GM21360 (cell line): ENCODE measurements around the gene GALNT10.

Experiments
- ATAC-seq: cut with Tn5 transposase; IDR thresholded peaks from one replicate; pipeline ENCODE4 v1.9.1; 2021; ENCODE audit warnings: mild to moderate bottlenecking, moderate library complexity; ENCODE audit not compliant: unreplicated experiment

Gene GALNT10

DNA sequence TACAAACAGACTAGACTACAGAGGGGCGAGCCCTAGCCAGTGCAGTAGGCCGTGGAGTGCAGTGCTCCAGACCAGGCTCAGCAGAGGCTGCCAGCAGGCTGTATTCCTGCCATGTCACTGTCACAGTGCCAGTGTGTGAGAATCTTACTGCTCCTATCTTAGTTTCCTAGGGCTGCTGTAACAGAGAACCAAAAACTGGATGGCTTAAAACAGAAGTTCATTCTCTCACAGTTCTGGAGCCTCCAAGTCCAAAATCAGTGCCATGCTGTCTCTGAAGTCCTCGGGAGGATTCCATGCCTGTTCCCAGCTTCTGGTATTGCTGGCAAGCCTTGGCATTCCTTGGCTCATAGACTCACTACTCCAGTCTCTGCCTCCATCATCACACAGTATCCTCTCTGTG, 180.3 kb downstream of the GALNT10 start:
- no peak for ATAC-seq

DNA sequence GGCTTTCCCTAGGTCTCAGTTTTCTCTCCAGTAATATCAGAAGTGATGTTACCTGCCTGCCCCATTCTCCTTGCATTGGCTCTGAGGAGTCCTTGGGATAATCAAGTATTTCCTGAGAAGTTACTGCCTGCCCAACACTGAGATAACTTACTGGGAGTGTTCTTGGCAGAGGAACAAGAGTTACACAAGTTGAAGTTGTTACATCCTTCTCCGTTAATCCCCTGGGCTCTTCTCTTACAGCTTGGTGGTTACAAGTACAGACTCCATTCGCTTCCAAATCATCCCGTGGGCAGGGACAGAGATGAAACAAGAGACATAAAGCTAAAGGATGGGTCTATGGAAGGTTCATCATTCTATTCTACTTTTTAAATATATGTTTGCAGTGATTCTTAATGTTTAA, 181.2 kb downstream of the GALNT10 start:
- ATAC-seq: no peak

DNA sequence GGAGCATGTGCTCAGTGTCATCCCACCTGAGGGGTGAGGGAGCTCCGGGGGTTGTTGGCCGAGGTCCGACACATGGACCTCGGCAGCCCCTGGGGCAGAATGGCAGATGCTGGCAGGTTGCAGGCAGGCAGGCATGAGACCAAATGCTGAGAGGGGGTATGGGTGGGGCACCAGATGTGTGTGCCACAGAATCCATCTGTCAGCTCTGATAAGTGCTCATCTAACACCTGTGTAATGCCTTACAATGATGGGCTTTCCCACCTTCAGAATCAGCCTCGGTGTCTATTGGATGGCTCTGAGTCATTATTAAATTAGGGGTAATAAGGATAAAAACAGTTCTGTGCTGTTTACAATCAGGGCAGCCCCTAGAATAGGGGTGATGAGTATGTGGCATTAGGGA, 182.1 kb downstream of the GALNT10 start:
- no peak for ATAC-seq

DNA sequence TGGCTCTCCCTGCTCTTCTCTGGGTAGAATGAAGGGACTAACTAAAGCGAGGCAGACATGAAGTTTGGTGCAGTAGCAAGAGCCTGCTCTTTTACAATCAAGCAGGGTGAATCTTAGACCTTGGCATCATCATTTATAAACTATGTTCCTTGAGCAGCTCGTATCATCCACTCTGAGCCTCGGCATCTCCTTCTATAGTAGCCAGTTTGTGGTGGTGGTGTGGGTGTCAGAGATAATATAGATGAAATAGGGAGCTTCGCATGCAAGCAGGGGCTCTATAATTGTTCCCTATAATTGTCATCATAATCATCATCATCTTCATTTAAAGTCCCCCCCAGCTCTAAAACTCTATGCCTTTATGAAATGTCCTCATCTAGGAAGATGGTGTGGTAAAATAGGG, 182.8 kb downstream of the GALNT10 start:
- ATAC-seq: no peak

DNA sequence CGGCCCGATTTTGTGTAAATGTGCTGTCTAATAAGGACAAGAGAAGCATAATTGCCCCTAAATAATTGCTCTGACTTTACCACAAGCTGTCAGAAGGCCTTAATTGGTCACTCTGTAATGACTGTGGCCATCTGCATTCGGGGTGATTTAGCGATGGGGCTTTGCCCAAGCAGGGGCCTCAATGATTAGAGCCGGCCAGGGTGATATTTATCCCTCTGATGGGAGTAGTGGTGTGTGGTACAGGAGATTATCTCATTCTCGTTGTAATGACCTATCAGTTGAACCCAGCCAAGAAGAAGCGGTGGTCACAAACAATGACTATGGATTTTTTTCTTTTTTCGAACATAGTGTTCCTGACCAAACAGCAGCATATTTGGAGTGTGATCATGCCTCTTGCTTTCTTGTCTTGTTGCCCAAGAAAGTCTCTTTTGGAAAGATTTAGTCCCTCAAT, 183.2 kb downstream of the GALNT10 start:
- no peak for ATAC-seq

DNA sequence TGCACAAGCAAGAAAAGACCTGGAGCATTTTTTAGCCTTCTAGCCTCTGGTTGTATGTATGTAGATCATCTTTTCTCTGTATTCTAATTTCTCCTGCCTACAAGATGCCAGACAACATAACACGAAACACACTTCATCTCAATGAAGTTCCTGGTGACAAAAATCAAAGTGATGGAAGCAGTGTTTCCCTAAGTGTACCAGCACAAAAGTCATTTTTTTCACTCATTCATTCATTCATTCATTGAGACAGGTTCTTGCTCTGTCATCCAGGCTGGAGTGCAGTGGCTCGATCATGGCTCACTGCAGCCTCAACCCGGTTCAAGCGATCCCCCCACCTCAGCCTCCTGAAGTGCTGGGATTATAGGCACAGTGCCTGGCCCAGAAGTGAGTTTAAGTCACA, 183.7 kb downstream of the GALNT10 start:
- ATAC-seq: no peak

DNA sequence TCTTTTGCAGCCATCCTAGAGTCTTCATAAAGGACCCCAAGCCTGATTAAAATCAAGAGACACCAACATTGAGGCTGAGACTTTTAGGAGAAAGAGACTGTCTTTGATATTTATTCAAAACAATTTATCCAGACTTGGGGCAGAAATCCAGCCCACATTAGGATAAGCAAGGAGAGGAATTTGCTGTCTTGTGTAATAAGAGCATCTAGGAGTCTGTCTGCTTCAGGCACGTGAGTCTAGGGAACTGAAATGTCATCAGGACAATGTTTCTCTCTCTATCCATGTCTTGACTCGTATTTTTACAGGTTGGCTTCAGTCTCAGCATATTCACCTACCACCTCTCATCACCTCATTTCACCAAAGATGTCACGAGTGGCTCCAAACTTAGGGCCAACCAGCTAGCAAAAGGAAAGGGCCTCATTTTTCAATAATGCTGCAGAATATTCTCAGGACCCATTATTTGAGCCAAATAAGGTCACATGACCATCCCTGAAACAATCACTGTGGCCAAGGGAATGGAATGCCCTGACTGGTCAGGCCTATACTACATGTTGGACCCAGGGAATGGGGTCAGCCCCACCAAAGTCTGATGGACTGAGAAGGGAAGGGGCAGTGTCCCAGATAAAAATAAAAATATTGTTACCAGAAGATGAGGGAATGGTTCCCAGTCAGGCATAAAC, 184.9 kb downstream of the GALNT10 start:
- no peak for ATAC-seq

DNA sequence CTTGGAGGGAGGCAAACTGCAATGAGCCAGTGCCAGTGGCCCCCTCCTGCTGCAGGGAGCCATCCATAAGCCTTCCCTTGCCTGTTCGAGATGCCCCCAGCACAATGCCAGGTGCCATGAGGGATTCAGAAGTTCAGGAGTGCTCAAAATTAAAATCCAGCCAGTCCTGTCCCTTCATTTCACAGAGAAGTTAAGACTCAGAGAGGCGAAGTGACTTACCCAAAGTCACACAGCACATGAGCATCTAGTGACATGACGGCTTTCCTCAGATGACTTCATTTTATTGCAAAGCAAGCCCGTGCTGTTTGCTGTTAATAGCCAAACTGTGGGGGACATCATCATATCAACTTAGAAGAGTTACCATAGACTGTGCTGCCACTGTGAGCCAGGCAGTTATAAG, 185.9 kb downstream of the GALNT10 start:
- no peak for ATAC-seq

DNA sequence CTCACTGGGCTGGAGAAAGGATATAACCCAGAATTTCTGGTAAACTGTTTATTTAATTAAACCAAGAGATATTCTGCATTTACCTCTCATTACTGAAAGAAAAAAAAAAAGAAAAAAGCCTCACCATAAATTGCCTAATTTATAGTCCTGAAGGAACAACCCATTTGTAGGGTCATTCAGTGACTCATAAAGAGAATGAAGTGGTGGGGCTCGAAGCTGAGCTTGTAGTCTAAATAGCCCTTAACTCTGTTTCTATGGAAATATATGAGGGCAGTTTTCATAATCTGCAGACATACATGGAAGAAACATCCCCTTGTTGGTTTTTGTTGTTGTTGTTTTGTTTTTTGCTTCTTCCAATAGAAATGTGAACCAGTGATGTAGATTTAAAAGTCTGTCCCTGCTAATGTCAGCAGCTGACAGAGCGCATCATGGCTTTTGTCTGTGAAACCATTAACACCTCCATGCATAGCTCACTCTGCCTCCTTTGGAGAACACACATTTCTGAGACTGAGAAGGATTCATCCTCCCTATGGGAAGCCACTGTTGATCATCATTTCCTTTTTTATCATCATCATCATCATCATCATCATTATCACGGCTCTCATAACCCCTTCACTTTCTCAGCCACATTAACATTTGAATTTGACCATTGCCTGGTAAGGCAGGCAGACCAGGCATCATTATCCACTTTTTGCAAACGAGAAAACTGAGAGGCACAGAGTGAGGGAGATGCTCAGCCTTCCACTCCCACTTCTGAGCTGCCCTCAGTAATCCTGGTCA, 187.4 kb downstream of the GALNT10 start:
- ATAC-seq: no peak

DNA sequence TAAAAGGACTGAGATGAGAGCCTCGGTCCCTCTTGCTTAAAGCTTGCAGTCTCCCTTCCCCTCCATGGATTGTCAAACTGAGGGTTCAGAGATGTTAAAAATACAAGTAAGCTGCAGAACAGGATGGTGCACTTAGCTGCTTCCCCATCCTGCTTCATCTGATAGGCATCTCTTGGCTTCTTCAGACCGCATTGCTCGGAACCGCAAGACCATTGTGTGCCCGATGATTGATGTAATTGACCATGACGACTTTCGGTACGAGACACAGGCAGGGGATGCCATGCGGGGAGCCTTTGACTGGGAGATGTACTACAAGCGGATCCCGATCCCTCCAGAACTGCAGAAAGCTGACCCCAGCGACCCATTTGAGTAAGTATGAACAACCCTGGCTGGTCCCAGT, 189.7 kb downstream of the GALNT10 start:
- ATAC-seq: no peak

DNA sequence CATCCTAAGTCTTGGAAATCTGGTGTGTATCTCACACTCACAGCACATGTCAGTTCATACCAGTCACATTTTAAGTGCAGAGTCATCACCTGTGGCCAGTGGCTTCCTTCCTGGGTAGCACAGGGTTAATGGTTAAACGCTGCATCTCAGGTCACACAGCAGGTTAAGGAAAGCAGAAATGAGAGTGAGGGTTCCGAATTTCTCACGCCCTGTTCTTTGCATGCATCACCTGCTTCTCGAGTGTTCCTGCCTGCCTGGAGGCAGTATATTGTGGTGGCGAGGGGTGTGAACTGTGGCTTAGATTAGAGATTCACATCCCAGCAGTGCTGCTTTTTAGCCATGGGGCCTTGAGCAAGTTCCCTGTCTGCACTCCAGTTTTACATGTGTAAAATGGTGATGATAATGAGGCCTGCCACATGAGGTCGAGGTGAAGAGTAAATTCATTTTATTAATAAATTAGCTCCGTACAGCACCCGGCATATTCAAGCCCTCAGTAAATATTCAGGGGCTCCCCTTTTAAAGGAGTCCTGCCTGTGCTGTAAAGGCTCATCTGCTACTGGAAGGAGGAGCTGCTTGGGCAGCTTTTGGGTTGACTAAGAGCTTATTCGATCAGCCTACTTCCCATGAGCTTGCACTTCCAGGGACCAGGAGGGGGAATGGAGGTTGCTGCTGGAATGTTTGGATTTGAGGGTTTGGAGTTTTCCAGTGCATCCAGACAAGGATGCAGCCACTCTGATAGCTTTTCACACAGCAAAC, 194.1 kb downstream of the GALNT10 start:
- peak; percentile 99 for ATAC-seq

DNA sequence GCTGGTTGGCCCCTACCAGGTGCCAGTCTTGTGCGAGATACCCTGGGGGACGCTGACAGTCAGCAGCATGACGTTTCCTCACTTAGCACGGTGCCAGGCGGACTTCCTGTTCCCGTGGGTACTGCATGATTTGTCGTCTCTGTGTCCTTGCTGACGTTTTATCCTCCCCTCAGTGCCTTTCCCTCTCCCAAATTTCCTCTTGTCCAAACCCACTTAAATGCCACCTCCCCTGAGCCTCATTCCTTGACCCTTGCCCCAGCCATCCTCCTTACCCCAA, 194.6 kb downstream of the GALNT10 start:
- ATAC-seq: no peak

DNA sequence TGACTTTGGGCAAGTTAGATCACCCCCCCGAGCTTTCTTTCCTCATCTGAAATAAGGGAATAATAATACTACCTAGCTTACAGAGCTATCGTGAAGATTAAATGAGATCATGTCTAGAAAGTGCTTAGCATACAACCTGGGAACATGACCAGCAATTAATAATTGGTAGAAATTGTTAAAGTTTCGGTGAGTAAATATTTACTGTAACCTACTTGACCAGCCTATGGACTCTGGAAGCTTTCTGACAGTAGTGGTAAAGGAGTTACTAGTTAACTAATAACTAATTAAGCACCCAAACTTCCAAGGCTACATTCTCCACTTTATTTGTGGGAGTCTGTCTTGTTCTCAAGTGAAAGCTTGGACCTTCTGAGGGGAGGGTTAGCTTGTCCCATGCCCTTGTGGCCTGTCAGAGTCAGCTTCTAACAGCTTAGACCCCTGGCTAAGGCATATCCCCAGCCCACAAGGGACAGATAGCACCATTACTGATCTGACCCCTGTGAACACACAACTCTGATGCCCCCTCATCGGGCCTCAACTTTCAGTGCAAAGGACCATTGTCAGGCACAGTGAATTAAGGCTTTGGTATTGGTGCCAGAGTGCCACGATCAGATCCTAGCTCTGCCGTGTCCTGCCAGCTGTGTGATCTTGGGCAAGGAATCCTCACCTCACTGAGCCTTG, 196.6 kb downstream of the GALNT10 start:
- no peak for ATAC-seq

DNA sequence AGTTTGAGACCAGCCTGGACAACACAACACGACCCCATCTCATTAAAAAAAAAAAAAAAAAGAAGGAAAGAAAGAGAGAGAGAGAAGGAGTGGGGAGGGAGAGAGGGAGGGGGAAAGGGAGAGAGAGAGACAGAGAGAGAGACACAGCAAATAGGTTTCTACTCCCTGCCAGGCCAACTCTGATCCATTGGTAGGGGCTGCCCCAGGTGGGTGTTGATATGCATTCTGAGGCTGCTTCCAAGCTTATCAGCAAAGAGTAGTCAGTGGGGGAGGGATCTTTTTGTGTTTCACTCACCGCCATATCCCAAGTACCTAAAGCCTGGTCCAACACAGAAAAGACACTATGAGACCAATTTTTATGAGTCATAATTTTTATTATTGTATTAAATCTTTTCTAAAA, 198.3 kb downstream of the GALNT10 start:
- no peak for ATAC-seq

DNA sequence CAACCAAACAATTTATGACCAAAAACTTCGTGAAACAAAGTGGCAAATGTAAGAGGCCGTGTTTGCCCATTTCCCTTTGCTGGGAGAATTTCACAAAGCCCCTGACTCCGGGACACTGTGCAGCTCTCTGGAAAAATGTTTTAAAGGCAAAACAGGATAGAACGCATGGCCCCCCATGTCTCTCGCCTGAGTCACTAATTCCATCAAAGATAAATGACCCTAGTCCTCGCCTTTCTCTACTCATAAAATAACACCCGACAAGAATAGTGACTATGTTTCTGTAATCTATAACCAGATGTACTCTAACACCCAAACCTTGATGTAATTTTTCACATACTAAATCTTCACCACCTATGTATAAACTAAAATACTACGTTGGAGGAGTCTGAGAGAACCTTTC, 199.6 kb downstream of the GALNT10 start:
- ATAC-seq: no peak

DNA sequence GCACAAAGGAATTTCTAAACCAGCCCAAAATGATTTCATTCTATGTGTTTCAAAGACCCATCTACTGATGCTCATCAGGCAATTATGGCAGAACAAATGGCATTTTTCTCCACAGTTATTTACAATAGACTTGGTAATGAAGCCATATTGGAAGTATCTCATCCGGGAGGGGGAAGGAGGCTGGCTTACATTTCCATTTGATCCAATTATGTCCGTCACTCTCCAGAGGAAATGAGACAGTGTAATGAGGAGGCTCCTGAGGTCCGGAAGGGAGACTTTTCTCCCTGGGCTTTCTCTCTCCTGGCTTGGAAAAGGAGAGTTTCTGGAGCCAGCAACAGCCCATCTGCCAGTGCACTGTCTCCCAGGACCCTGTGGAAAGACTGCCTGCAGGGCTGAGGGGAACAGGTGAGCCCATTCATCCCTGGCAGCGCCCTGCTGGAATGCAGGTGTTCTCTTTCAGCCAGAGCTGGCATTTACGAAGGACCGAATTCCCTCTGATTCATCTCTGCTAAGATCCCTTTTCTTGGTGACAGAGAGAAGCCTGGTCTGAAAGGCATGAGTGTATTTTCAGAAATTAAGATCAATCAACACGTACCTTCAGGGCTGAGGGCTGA, 200.3 kb downstream of the GALNT10 start:
- no peak for ATAC-seq

DNA sequence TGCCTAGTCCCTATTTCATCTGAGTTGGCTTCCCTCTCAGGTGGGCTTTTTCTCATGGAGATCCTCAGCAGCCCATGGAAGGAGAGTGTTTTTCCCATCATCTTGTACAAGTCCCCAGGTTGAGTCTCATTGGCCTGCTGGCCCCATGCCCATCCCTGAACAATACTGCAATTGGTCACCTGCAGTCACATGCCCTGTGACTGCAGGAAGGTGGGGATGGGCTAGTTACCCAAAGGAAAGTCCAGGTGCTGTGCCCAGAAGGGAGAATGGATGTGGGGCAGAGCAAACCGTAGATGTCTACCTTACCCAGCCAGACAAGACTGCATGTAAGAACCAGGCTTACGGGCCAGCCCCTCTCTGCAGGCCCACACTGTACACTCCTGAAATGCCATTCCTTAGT, 201.3 kb downstream of the GALNT10 start:
- no peak for ATAC-seq

DNA sequence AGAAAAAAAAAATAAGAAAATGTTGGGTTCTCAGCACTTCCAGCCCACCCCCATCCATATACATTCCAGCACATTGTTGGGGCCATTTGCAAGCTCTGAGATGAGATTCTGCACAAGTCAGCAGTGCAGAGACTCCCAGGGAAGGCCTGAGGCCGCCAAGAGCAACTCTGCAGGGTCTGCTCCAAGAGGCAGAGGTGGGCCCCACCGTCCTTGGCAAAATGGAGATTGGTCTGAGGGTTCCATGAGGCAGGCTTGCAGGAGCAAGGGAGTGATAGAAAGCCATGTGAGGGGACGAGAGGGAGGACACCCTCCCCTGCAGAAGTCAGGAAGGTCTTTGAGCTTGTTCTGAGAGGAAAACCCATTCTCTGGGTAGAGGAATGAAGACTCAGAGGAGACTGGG, 203.3 kb downstream of the GALNT10 start:
- ATAC-seq: no peak

DNA sequence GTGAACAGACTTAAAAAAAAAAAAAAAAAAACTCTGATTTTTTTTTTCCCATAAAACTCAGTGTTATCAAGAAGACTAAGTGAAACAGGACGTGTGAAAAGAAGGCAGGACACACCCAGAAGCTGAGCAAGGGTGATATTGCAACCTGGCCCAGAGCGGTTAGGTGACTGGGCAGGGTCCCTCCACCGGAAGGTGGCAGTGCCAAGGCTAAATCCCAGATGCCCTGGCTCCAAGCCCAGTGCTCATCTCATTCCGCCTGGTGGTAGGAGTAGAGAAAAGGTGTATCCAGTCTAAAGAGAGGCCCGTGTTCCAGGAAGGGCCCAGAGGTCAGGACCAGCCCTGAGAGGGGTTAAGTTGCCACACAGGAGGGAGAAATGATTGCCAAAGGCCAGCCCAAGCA, 203.8 kb downstream of the GALNT10 start:
- ATAC-seq: no peak

DNA sequence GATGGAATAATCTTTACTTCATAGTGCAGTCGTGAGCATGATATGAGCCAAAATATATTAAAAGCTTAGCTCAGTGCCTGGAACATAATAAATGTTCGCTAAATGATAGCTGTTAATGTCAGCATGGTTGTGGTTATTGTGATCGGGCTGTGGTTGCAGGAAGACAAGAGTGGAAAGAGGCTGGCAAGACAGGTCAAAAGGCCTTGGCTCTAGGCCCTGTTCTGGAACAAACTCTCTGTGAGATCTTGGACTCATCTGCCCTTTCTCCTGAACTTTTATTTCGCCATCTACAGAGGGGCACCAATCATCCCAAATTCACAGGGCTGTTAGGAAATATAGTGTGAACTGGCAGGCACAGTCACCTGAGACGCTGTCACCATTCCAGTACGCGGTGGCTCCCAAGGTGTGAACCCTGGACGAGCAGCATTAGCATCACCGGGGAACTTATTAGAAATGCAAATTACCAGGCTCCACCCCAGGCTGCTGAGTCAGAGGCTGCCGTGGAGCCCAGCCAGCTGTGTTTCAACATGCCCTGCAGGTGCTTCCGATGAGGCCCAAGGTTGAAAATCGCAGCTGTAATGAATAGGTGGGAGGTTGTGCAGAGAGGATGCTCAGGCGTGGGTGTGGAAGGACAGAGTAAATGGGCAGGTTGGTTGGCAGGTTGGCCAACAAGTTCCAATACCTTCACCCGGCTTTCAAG, 205.0 kb downstream of the GALNT10 start:
- ATAC-seq: peak; percentile 67

DNA sequence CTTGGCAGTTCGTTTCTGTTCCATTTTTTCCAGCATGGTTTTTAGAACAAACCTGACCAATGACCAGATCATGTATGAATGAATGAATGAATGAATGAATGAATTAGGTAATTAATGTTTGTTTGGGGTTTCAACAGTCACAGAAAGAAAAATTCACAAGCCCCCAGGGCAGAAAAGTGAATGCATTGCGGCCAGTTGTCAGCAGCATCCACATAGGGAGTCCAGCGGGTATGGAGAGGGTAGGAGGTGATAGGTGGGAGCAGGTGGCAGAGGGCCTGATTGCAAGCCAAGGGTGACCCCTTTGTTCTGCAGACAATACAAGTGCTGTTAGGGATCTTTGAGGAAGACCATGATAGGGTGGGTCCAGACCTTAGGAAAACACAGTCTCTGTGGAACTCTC, 205.6 kb downstream of the GALNT10 start:
- no peak for ATAC-seq
